MM.1S (cell line): ENCODE measurements around the gene MYLK4.

Source experiments
- CTCF ChIP-seq: fragments of 300-600 bp; sonication (generic); IDR thresholded peaks from 2 replicates; pipeline ENCODE4 v1.5.1; 2016; ENCODE audit warnings: antibody characterized with exemption, low read length, mixed read lengths
- EZH2 ChIP-seq: fragments of 300-600 bp; sonication (generic); optimal IDR thresholded peaks from 2 replicates; pipeline ENCODE3; 2017; ENCODE audit warnings: low read depth, mild to moderate bottlenecking, antibody characterized with exemption, low read length, mixed read lengths
- EZH2phosphoT487 ChIP-seq: fragments of 300-600 bp; sonication (generic); IDR thresholded peaks from 2 replicates; pipeline ENCODE4 v1.6.1; 2018; ENCODE audit warnings: antibody characterized with exemption, low read length

- TF ChIP-seq EZH2, result no peak
- TF ChIP-seq CTCF, result no peak
- no peak for TF ChIP-seq EZH2phosphoT487
Measured at GRCh38 chr6:2766767-2767656, 16.3 kb upstream of the MYLK4 start.
